Keratinocyte (primary cell): ENCODE results near the gene MSMP. TPM values are rescaled to one million over a fixed set of nuclear protein-coding genes. Genes with fewer than 3 reads are reported as not detected.

Source experiments
- DNase-seq: peaks from one replicate; pipeline ENCODE4 v3.0.0-alpha.2; 2011; ENCODE audit warnings: low read depth, missing footprints, low spot score
- FAIRE-seq: peaks from 2 replicates; lab custom pipeline; 2011; peaks lifted over from hg19 to GRCh38; lab: Jason Lieb, UNC
- H2AFZ ChIP-seq: 2 replicates; pipeline ENCODE4 v1.6.0; 2012; ENCODE audit warnings: low read length, control low read depth, inconsistent platforms; ENCODE audit not compliant: control insufficient read depth
- H3K27ac ChIP-seq: 2 replicates; pipeline ENCODE4 v1.5.1; 2011; ENCODE audit warnings: low read length; ENCODE audit not compliant: control insufficient read depth, insufficient read depth
- H3K27me3 ChIP-seq: 3 replicates; pipeline ENCODE4 v1.6.0; 2011; ENCODE audit warnings: low read length; ENCODE audit not compliant: control insufficient read depth, insufficient read depth; ENCODE audit errors: extremely low read depth
- H3K36me3 ChIP-seq, 2 experiments: 2 replicates in 1 of 2; 3 replicates in 1 of 2; pipeline ENCODE4 v1.5.1; 2011; ENCODE audit warnings: low read length in 2 of 2, mild to moderate bottlenecking in 1 of 2; ENCODE audit not compliant: control insufficient read depth in 2 of 2, insufficient read depth in 2 of 2; ENCODE audit errors: extremely low read depth in 1 of 2
- H3K4me1 ChIP-seq: 3 replicates; pipeline ENCODE4 v1.5.1; 2011; ENCODE audit warnings: low read length; ENCODE audit not compliant: control insufficient read depth, insufficient read depth; ENCODE audit errors: extremely low read depth
- H3K4me2 ChIP-seq: 3 replicates; pipeline ENCODE4 v1.6.0; 2011; ENCODE audit warnings: low read depth, low read length; ENCODE audit not compliant: control insufficient read depth, insufficient read depth; ENCODE audit errors: extremely low read depth
- H3K4me3 ChIP-seq, 3 experiments: fragments of 200-600 bp in 1 of 3; sonication (generic) in 1 of 3; 2 replicates in 2 of 3; 3 replicates in 1 of 3; pipeline ENCODE4 v1.5.1; 2011 to 2016; ENCODE audit warnings: low read length in 3 of 3, mild to moderate bottlenecking in 3 of 3, control low read depth in 2 of 3, inconsistent platforms in 1 of 3, low read depth in 1 of 3, mixed read lengths in 1 of 3, mixed run types in 1 of 3, moderate library complexity in 1 of 3; ENCODE audit not compliant: control insufficient read depth in 2 of 3, insufficient read depth in 2 of 3; ENCODE audit errors: extremely low read depth in 1 of 3
- H3K79me2 ChIP-seq: 2 replicates; pipeline ENCODE4 v1.6.0; 2012; ENCODE audit warnings: low read length; ENCODE audit not compliant: control insufficient read depth, insufficient read depth
- H3K9ac ChIP-seq: 3 replicates; pipeline ENCODE4 v1.6.0; 2011; ENCODE audit warnings: low read length; ENCODE audit not compliant: control insufficient read depth, insufficient read depth; ENCODE audit errors: extremely low read depth
- H3K9me1 ChIP-seq: 3 replicates; pipeline ENCODE4 v1.6.0; 2011; ENCODE audit warnings: low read length; ENCODE audit not compliant: control insufficient read depth, insufficient read depth; ENCODE audit errors: extremely low read depth
- H3K9me3 ChIP-seq: 2 replicates; pipeline ENCODE4 v1.5.1; 2012; ENCODE audit warnings: low read depth, low read length; ENCODE audit not compliant: control insufficient read depth
- H4K20me1 ChIP-seq: 3 replicates; pipeline ENCODE4 v1.6.0; 2011; ENCODE audit warnings: low read length; ENCODE audit not compliant: control insufficient read depth, insufficient read depth; ENCODE audit errors: extremely low read depth
- EZH2 ChIP-seq: IDR thresholded peaks from one replicate; pipeline ENCODE4 v1.6.1; 2012; ENCODE audit warnings: inconsistent platforms, mild to moderate bottlenecking, low read length, moderate library complexity
- dilution Hi-C: fragments of 300-500 bp; cut with MboI; formaldehyde crosslinking; loops from one replicate; pipeline ENCODE4 v1.7.0; 2020; ENCODE audit warnings: low sequenced_read_pairs; ENCODE audit not compliant: extremely low pct_ligation_motif_present
- polyA plus RNA-seq, 5 experiments: library from polyadenylated mRNA; depleted of rRNA in 3 of 5; stranded (reverse) in 3 of 5; stranded (forward) in 1 of 5; unstranded in 1 of 5; fragments of >200 nt; gene quantifications; 1 replicate in 1 of 5; 2 replicates in 3 of 5; 3 replicates in 1 of 5; pipeline versions ENCODE4 v1.2.1 to v1.2.3, GENCODE V29; 2011 to 2012; ENCODE audit warnings: missing spikeins in 2 of 5, low read depth in 1 of 5, low replicate concordance in 1 of 5
- TF ChIP-seq, protein P1 (sequence below), 3 experiments: IDR thresholded peaks in 1 of 3; conservative IDR thresholded peaks in 1 of 3; optimal IDR thresholded peaks in 1 of 3; 2 replicates in 2 of 3; 3 replicates in 1 of 3; pipeline versions ENCODE3 to v1.5.1; 2011; ENCODE audit warnings: low read length in 3 of 3, mild to moderate bottlenecking in 3 of 3, moderate library complexity in 2 of 3, control low read depth in 1 of 3, inconsistent platforms in 1 of 3; ENCODE audit not compliant: insufficient read depth in 2 of 3; ENCODE audit errors: extremely low read depth in 1 of 3

MSMP gene
- polyA plus RNA-seq, 1 donor (not counting 4 experiments of a cell fraction or from before 2014, with no cell fraction given) = not detected

DNA sequence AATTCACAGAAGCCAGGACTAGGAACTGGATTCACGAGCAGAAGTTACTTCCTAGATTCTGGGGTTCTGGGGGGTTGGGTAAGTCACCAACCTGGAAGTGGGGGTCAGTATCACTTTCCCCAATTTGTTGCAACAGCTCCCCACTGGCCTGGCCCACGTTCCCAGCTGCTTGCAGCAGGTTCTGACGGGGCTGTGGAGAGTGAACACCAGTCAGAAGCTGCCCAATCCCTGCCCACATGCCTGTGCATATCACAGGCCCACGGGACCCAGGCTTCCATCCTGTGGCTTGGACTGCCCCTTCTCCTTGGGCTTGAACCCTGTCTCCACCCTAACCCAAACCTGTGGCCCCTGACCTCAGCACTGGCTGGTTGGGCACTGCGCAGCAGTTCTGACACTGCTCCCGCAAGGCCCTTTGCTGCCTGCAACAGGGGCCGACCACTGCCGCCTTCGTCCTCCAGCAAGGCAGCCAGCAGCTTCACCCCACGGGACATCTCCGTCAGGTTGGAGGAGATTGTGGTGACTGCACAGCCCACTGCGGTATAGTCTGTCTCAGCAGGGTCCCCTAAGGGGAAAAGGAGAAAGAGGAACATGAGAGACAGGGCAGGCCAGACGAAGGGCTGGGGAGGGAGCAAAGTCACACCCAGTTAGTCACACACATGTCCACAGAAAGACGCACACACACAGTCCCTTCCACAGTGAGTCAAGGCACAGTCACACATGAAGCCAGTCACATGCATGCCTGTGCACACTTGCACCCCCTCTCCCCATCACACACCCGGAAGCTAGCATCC, 35.2 kb downstream of the MSMP start:
- Histone ChIP-seq H4K20me1 (no peaks in the 10 kb centered on the region), H3K27ac (peak overlapping the region; percentile 16), H3K9me1 (no peaks in the 10 kb centered on the region), H3K36me3 (peaks cover 82 to 91% of the 10 kb centered on the region in 2 experiments), H3K9ac (no peak overlapping the region), H3K9me3 (no peaks in the 10 kb centered on the region), H3K4me1 (peaks cover 4% of the 10 kb centered on the region), H3K4me3 (no peak overlapping the region), H3K27me3 (no peaks in the 10 kb centered on the region), H2AFZ (no peak overlapping the region), H3K79me2 (no peaks in the 10 kb centered on the region), H3K4me2 (no peak overlapping the region)
- FAIRE-seq (peak; percentile 71), DNase-seq (peak; percentile 81)
- dilution Hi-C loops = no loop called here
- TF ChIP-seq, protein P1, sequence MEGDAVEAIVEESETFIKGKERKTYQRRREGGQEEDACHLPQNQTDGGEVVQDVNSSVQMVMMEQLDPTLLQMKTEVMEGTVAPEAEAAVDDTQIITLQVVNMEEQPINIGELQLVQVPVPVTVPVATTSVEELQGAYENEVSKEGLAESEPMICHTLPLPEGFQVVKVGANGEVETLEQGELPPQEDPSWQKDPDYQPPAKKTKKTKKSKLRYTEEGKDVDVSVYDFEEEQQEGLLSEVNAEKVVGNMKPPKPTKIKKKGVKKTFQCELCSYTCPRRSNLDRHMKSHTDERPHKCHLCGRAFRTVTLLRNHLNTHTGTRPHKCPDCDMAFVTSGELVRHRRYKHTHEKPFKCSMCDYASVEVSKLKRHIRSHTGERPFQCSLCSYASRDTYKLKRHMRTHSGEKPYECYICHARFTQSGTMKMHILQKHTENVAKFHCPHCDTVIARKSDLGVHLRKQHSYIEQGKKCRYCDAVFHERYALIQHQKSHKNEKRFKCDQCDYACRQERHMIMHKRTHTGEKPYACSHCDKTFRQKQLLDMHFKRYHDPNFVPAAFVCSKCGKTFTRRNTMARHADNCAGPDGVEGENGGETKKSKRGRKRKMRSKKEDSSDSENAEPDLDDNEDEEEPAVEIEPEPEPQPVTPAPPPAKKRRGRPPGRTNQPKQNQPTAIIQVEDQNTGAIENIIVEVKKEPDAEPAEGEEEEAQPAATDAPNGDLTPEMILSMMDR (optimal IDR thresholded peaks at IDR 0.05 in 1 of 3, IDR thresholded peaks at IDR 0.05 in 1 of 3, conservative IDR thresholded peaks at IDR 0.05 in 1 of 3; ENCODE audit: extremely low read depth in 1 of 3, insufficient read depth in 2 of 3, low read length in 3 of 3) = no peak
- no peak for TF ChIP-seq EZH2

DNA sequence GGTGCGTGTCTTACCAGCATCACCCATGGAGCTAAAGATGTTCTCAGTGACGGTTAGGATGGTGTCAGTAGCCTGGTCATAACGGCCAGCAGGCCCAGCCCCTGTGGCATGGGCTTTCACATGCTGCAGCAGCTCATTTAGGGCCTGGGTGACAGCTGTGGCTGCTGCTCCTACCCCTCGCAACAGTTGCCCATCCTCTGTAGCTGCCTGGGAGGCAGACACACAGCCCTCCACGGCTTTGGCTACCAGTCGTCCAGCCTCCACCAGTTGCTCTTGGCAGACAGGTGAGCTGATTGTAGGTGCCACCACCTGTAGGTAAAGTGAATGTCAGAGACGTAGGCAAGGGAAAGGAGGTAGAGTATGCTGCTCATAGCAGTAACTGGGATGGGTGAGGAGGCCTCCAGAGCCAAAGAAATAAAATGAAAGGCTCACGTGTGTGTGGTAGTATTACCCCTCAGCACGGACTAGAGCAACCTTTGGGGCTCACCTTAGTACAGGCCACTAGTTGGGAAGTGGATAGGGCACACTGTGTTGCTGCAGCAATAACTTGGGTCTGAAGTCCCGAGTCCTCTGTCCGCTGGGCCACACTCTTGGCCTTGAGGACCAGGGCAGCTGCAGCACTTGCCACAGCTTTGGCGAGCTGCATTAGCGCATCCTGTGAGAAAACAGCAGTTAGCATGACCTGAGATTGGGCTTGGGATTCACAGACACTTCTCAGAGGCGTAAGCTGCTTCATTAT, 36.8 kb downstream of the MSMP start:
- Histone ChIP-seq H3K9ac (no peak overlapping the region), H3K4me3 (no peak overlapping the region), H3K36me3 (peaks cover 83 to 88% of the 10 kb centered on the region in 2 experiments), H3K4me1 (peaks cover 4% of the 10 kb centered on the region), H3K4me2 (no peak overlapping the region), H3K27ac (no peak overlapping the region), H2AFZ (no peak overlapping the region), H3K9me3 (no peaks in the 10 kb centered on the region), H4K20me1 (no peaks in the 10 kb centered on the region), H3K9me1 (no peaks in the 10 kb centered on the region), H3K79me2 (no peaks in the 10 kb centered on the region), H3K27me3 (no peaks in the 10 kb centered on the region)
- FAIRE-seq (no peak), DNase-seq (no peak)
- dilution Hi-C loops = no loop called here
- TF ChIP-seq, protein P1 (optimal IDR thresholded peaks at IDR 0.05 in 1 of 3, IDR thresholded peaks at IDR 0.05 in 1 of 3, conservative IDR thresholded peaks at IDR 0.05 in 1 of 3; ENCODE audit: extremely low read depth in 1 of 3, insufficient read depth in 2 of 3, low read length in 3 of 3) = no peak
- TF ChIP-seq EZH2 = no peak
